RWPE1 (cell line): ENCODE results near the gene RNU6-7.

Source experiments
- CTCF ChIA-PET: fragments of 350-600 bp; sonication (Branson Sonifier 250); formaldehyde crosslinking; extraction: SDS; loops from one replicate; lab custom pipeline; 2021; lab: Yijun Ruan, JAX
- POLR2A ChIA-PET: fragments of 400-600 bp; formaldehyde crosslinking; extraction: SDS; loops from one replicate; lab custom pipeline; 2020; ENCODE audit warnings: antibody characterized with exemption; ENCODE audit not compliant: low non-redundant PET; lab: Yijun Ruan, JAX
- DNase-seq: peaks from one replicate; pipeline ENCODE4 v3.0.0; 2012; ENCODE audit warnings: low spot score
- H3K27ac ChIP-seq: fragments of 450-650 bp; 2 replicates; pipeline ENCODE4 v1.5.1; 2017
- TF ChIP-seq, protein P1 (sequence below): fragments of 450-650 bp; conservative IDR thresholded peaks from 2 replicates; pipeline ENCODE4 v1.5.1; 2017; ENCODE audit warnings: low read depth, mild to moderate bottlenecking

Gene RNU6-7

DNA sequence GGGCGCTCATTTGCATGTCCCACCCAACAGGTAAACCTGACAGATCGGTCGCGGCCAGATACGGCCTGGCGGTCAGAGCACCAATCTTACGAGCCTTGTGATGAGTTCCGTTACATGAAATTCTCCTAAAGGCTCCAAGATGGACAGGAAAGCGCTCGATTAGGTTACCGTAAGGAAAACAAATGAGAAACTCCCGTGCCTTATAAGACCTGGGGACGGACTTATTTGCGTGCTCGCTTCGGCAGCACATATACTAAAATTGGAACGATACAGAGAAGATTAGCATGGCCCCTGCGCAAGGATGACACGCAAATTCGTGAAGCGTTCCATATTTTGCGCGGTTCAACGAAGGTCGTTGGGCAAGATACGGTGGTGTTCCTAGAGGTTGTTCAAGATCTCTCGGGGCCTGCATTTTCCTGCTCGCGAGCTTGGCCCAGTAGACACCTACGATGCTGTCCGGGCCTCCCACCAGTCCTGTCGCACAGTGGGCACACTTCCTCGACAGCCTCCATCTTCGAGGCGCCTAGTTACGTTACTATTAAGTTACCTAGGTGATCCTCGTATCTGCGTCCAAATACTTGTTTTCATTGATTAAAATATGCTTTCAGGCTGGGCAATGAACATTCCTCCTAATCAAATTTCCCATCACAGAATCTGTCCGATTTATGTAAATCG is at the start of gene RNU6-7:
RNU6-7 (plus strand) TSS at position 230 of the 675 bp plus-strand sequence.
- TF ChIP-seq, protein P1, sequence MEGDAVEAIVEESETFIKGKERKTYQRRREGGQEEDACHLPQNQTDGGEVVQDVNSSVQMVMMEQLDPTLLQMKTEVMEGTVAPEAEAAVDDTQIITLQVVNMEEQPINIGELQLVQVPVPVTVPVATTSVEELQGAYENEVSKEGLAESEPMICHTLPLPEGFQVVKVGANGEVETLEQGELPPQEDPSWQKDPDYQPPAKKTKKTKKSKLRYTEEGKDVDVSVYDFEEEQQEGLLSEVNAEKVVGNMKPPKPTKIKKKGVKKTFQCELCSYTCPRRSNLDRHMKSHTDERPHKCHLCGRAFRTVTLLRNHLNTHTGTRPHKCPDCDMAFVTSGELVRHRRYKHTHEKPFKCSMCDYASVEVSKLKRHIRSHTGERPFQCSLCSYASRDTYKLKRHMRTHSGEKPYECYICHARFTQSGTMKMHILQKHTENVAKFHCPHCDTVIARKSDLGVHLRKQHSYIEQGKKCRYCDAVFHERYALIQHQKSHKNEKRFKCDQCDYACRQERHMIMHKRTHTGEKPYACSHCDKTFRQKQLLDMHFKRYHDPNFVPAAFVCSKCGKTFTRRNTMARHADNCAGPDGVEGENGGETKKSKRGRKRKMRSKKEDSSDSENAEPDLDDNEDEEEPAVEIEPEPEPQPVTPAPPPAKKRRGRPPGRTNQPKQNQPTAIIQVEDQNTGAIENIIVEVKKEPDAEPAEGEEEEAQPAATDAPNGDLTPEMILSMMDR: no peak
- ChIA-PET CTCF (interaction anchor here (0.5 to 1.0 kb wide), 3 partner anchors 8 to 128 kb away, joined by 3 to 4 read pairs (median 4); no protein-coding TSS in a partner anchor), POLR2A (interaction anchor here (0.6 kb wide), 1 partner anchor 124 kb away, joined by 4 read pairs; no protein-coding TSS in a partner anchor)
- peak within 1 kb of the TSS; percentile 88 for H3K27ac ChIP-seq
- DNase-seq: no peak

GRCh38 chr14:32166029-32166428 is 35.8 kb upstream of the RNU6-7 start:
- ChIA-PET POLR2A (no interaction called here), CTCF (no interaction called here)
- H3K27ac ChIP-seq: no peak overlapping the region
- DNase-seq: no peak
- TF ChIP-seq, protein P1: no peak

DNA sequence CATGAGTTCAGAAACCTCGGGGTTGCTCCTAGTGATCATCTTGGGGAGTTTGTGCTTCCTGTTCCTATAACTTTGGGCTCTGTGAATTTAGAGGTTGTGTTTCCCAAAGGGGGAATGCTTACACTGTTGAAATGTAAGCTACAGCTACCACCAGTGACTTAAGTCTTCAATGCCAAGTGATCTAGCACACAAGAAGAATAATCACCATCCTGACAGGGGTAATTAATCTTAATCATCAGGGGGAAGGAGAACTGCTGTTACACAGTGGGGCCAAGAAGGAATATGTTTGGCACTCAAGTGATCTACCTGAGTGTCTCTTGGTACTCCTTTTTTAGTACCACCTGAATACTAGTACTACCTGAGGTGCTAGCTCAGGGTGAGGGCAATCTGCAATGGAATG is 34.9 kb upstream of the RNU6-7 start:
- no peak overlapping the region for H3K27ac ChIP-seq
- CTCF ChIA-PET: no interaction called here
- no peak for DNase-seq
- TF ChIP-seq, protein P1: no peak
- POLR2A ChIA-PET: no interaction called here

GRCh38 chr14:32167907-32168306 is 33.9 kb upstream of the RNU6-7 start:
- TF ChIP-seq, protein P1: no peak
- no peak for DNase-seq
- no peak overlapping the region for H3K27ac ChIP-seq
- ChIA-PET POLR2A (no interaction called here), CTCF (interaction anchor here (0.7 kb wide), 1 partner anchor 87 kb away, joined by 10 read pairs; no protein-coding TSS in a partner anchor)

DNA sequence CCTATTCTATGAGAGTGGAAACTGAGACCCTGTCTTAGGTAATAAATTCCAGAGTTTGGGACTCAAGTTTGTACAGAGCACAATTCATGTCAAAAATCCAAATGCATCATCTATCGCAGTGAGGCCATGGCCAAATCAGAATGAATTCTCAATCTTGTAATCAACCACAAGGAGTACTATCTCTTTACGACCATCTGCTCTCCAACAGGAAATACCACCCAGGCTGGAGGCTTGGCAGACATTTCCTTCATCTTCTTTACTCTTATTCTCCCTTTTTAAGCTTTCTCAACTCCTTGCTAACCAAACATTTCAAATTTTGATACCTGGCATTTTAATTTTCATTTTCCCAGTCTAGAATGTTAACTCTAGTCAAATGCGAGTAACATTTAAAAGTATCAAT is 32.7 kb upstream of the RNU6-7 start:
- TF ChIP-seq, protein P1: no peak
- DNase-seq: no peak
- CTCF ChIA-PET: no interaction called here
- POLR2A ChIA-PET: no interaction called here
- H3K27ac ChIP-seq: no peak overlapping the region

DNA sequence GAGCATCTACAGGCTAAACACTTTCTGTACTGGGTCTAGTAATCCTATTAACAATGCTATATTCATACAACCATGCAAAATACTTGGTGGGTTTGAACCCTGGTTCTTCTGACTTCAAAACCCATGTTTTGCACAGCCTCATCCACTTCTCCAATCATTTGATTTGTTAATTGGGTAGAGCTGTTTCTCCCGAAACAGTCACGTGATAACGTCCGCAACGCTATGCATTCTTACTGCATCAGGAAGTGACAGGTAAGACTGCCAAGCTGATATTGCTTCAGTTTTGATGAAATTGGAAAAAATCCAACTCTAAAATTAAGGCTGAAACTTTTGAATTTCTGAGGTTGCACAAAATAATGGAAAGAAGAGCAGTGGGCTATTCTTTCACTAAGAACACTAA is 30.4 kb upstream of the RNU6-7 start:
- no peak overlapping the region for H3K27ac ChIP-seq
- DNase-seq: no peak
- TF ChIP-seq, protein P1: no peak
- ChIA-PET POLR2A (no interaction called here), CTCF (no interaction called here)
